ENCODE data around the gene GCLC. TPM values are rescaled to one million over a fixed set of nuclear protein-coding genes. Genes with fewer than 3 reads are reported as not detected.

The GCLC gene
- total RNA-seq, 1 experiment from 2014 or later = 47.1 TPM

DNA sequence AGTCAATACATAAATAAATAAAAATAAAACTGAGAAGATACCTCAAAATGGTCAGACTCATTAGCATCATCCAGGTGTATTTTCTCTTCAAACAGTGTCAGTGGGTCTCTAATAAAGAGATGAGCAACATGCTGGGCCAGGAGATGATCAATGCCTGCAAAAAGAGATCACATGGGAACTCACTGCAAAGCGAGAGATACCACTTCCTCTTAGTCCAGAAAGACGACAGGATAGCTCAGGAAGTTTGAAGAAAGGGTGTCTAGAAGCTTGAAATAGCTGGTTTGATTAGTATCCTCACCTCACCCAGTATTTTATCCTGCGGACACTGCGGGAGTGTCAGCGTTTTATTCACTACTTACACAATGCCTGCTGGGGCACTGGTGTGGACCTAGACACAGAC lies 38.0 kb downstream of the GCLC start:
- Mint-ChIP-seq H3K4me1 (no peaks in the 10 kb centered on the region), H3K9me3 (no peaks in the 10 kb centered on the region), H3K4me3 (no peak overlapping the region), H3K27ac (no peak overlapping the region), H3K27me3 (ENCODE audit: low read depth) (no peaks in the 10 kb centered on the region), H3K36me3 (peaks cover 69% of the 10 kb centered on the region)
- ChIA-PET CTCF (no interaction called here), POLR2A (no interaction called here)
- no peak for TF ChIP-seq CREB1 (CRISPR knock-in tag; IDR thresholded peaks at IDR 0.05)
- TF ChIP-seq CBFB (CRISPR knock-in tag; IDR thresholded peaks at IDR 0.05; ENCODE audit: low read depth) = no peak
- TF ChIP-seq, protein P1, sequence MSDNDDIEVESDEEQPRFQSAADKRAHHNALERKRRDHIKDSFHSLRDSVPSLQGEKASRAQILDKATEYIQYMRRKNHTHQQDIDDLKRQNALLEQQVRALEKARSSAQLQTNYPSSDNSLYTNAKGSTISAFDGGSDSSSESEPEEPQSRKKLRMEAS (CRISPR knock-in tag; IDR thresholded peaks at IDR 0.05) = no peak
- TF ChIP-seq, protein P2, sequence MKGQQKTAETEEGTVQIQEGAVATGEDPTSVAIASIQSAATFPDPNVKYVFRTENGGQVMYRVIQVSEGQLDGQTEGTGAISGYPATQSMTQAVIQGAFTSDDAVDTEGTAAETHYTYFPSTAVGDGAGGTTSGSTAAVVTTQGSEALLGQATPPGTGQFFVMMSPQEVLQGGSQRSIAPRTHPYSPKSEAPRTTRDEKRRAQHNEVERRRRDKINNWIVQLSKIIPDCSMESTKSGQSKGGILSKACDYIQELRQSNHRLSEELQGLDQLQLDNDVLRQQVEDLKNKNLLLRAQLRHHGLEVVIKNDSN (CRISPR knock-in tag; IDR thresholded peaks at IDR 0.05) = no peak
- no peak for TF ChIP-seq HMGA2 (CRISPR knock-in tag; IDR thresholded peaks at IDR 0.05)
- TF ChIP-seq, protein P3, sequence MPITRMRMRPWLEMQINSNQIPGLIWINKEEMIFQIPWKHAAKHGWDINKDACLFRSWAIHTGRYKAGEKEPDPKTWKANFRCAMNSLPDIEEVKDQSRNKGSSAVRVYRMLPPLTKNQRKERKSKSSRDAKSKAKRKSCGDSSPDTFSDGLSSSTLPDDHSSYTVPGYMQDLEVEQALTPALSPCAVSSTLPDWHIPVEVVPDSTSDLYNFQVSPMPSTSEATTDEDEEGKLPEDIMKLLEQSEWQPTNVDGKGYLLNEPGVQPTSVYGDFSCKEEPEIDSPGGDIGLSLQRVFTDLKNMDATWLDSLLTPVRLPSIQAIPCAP (CRISPR knock-in tag; IDR thresholded peaks at IDR 0.05) = no peak
- TF ChIP-seq, protein P4, sequence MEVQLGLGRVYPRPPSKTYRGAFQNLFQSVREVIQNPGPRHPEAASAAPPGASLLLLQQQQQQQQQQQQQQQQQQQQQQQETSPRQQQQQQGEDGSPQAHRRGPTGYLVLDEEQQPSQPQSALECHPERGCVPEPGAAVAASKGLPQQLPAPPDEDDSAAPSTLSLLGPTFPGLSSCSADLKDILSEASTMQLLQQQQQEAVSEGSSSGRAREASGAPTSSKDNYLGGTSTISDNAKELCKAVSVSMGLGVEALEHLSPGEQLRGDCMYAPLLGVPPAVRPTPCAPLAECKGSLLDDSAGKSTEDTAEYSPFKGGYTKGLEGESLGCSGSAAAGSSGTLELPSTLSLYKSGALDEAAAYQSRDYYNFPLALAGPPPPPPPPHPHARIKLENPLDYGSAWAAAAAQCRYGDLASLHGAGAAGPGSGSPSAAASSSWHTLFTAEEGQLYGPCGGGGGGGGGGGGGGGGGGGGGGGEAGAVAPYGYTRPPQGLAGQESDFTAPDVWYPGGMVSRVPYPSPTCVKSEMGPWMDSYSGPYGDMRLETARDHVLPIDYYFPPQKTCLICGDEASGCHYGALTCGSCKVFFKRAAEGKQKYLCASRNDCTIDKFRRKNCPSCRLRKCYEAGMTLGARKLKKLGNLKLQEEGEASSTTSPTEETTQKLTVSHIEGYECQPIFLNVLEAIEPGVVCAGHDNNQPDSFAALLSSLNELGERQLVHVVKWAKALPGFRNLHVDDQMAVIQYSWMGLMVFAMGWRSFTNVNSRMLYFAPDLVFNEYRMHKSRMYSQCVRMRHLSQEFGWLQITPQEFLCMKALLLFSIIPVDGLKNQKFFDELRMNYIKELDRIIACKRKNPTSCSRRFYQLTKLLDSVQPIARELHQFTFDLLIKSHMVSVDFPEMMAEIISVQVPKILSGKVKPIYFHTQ (CRISPR knock-in tag; IDR thresholded peaks at IDR 0.05) = no peak
- no peak for TF ChIP-seq NR2C2 (CRISPR knock-in tag; IDR thresholded peaks at IDR 0.05)
- ATAC-seq (no peak), DNase-seq (ENCODE audit: low spot score) (no peak)

DNA sequence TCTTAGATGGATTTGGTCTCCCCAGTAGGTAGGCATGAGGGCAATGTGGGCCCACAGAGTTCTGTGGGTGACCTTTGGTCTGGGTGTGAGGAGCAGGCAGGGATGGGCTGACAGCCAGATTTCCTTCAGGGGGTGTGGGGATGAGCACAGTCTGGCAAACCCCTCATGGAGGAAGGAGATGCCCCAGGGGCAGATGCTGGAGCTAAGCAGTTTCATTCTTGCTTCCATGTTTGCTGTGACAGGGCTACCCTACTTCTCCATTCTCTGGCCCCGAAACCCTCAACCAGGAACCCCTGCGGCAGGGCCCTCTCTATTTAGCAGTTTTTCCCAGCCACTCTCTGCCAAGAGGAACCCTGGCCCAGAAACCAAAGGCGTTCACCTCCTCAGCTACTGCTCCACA lies 40.4 kb downstream of the GCLC start:
- no peak for DNase-seq (ENCODE audit: low spot score)
- TF ChIP-seq SOX15 (CRISPR knock-in tag; IDR thresholded peaks at IDR 0.05) (no peak), ZNF232 (CRISPR knock-in tag; IDR thresholded peaks at IDR 0.05) (no peak), SP1 (CRISPR knock-in tag; conservative IDR thresholded peaks at IDR 0.05) (no peak)
- TF ChIP-seq, protein P5, sequence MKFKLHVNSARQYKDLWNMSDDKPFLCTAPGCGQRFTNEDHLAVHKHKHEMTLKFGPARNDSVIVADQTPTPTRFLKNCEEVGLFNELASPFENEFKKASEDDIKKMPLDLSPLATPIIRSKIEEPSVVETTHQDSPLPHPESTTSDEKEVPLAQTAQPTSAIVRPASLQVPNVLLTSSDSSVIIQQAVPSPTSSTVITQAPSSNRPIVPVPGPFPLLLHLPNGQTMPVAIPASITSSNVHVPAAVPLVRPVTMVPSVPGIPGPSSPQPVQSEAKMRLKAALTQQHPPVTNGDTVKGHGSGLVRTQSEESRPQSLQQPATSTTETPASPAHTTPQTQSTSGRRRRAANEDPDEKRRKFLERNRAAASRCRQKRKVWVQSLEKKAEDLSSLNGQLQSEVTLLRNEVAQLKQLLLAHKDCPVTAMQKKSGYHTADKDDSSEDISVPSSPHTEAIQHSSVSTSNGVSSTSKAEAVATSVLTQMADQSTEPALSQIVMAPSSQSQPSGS (CRISPR knock-in tag; IDR thresholded peaks at IDR 0.05; ENCODE audit: borderline replicate concordance, low read depth) = no peak
- no peaks in the 10 kb centered on the region for H3K9me3 Mint-ChIP-seq
- ChIA-PET POLR2A (no interaction called here), CTCF (no interaction called here)
- H3K27me3 Mint-ChIP-seq (ENCODE audit: low read depth) = no peaks in the 10 kb centered on the region
- ATAC-seq = no peak
- H3K4me3 Mint-ChIP-seq = no peak overlapping the region
- no peaks in the 10 kb centered on the region for H3K4me1 Mint-ChIP-seq
- no peak overlapping the region for H3K27ac Mint-ChIP-seq
- peaks cover 69% of the 10 kb centered on the region for H3K36me3 Mint-ChIP-seq

DNA sequence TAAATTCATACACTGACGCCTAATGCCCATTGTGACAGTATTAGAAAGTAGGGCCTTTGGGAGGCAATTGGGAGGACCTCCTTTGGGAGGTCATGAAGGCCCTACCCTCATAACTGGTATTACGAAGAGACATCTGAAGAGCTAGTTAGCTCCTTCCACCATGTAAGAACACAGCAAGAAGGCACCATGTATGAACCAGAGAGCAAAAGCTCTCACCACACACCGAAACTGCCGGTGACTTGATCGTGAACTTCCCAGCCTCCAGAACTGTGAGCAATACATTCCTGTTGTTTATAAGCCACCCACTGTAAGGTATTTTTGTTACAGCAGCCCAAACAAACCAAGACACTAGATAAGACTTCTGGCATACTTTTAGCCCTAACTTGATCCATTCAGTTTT lies 41.8 kb downstream of the GCLC start:
- H3K4me1 Mint-ChIP-seq = no peaks in the 10 kb centered on the region
- no peak for ATAC-seq
- H3K4me3 Mint-ChIP-seq = no peak overlapping the region
- CTCF ChIA-PET = no interaction called here
- H3K27ac Mint-ChIP-seq = no peak overlapping the region
- no peaks in the 10 kb centered on the region for H3K27me3 Mint-ChIP-seq (ENCODE audit: low read depth)
- POLR2A ChIA-PET = no interaction called here
- TF ChIP-seq ZNF423 (CRISPR knock-in tag; IDR thresholded peaks at IDR 0.05) (no peak), EMX1 (CRISPR knock-in tag; IDR thresholded peaks at IDR 0.05) (no peak), FOXK1 (CRISPR knock-in tag; IDR thresholded peaks at IDR 0.05) (no peak), TCF7 (CRISPR knock-in tag; IDR thresholded peaks at IDR 0.05; ENCODE audit: low read depth) (no peak)
- TF ChIP-seq, protein P2 (CRISPR knock-in tag; IDR thresholded peaks at IDR 0.05) = no peak
- TF ChIP-seq, protein P6, sequence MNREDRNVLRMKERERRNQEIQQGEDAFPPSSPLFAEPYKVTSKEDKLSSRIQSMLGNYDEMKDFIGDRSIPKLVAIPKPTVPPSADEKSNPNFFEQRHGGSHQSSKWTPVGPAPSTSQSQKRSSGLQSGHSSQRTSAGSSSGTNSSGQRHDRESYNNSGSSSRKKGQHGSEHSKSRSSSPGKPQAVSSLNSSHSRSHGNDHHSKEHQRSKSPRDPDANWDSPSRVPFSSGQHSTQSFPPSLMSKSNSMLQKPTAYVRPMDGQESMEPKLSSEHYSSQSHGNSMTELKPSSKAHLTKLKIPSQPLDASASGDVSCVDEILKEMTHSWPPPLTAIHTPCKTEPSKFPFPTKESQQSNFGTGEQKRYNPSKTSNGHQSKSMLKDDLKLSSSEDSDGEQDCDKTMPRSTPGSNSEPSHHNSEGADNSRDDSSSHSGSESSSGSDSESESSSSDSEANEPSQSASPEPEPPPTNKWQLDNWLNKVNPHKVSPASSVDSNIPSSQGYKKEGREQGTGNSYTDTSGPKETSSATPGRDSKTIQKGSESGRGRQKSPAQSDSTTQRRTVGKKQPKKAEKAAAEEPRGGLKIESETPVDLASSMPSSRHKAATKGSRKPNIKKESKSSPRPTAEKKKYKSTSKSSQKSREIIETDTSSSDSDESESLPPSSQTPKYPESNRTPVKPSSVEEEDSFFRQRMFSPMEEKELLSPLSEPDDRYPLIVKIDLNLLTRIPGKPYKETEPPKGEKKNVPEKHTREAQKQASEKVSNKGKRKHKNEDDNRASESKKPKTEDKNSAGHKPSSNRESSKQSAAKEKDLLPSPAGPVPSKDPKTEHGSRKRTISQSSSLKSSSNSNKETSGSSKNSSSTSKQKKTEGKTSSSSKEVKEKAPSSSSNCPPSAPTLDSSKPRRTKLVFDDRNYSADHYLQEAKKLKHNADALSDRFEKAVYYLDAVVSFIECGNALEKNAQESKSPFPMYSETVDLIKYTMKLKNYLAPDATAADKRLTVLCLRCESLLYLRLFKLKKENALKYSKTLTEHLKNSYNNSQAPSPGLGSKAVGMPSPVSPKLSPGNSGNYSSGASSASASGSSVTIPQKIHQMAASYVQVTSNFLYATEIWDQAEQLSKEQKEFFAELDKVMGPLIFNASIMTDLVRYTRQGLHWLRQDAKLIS (CRISPR knock-in tag; IDR thresholded peaks at IDR 0.05; ENCODE audit: borderline replicate concordance) = no peak
- TF ChIP-seq, protein P7, sequence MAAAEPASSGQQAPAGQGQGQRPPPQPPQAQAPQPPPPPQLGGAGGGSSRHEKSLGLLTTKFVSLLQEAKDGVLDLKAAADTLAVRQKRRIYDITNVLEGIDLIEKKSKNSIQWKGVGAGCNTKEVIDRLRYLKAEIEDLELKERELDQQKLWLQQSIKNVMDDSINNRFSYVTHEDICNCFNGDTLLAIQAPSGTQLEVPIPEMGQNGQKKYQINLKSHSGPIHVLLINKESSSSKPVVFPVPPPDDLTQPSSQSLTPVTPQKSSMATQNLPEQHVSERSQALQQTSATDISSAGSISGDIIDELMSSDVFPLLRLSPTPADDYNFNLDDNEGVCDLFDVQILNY (CRISPR knock-in tag; IDR thresholded peaks at IDR 0.05) = no peak
- no peaks in the 10 kb centered on the region for H3K9me3 Mint-ChIP-seq
- DNase-seq (ENCODE audit: low spot score) = no peak
- peaks cover 64% of the 10 kb centered on the region for H3K36me3 Mint-ChIP-seq

Data from WTC11 (cell line).